H4 (cell line): Measurements from ENCODE around the gene HAUS8. TPM values are rescaled to one million over a fixed set of nuclear protein-coding genes. Genes with fewer than 3 reads are reported as not detected.
"Not testable (repeated sequence)": the region's sequence is repeated elsewhere in the genome, so short reads cannot be mapped to it uniquely, and the experiment has no call there.

ENCODE experiments used
- DNase-seq: peaks from one replicate; pipeline ENCODE4 v3.0.0-alpha.2; 2015; ENCODE audit warnings: low spot score
- total RNA-seq: library from RNA; depleted of rRNA; stranded (reverse); fragments of >200 nt; shearing (Covaris generic); gene quantifications from 2 replicates; pipeline ENCODE4 v1.2.3, GENCODE V29; 2014

HAUS8 gene
- total RNA-seq, 1 experiment from 2014 or later, result 22.8 TPM

DNA sequence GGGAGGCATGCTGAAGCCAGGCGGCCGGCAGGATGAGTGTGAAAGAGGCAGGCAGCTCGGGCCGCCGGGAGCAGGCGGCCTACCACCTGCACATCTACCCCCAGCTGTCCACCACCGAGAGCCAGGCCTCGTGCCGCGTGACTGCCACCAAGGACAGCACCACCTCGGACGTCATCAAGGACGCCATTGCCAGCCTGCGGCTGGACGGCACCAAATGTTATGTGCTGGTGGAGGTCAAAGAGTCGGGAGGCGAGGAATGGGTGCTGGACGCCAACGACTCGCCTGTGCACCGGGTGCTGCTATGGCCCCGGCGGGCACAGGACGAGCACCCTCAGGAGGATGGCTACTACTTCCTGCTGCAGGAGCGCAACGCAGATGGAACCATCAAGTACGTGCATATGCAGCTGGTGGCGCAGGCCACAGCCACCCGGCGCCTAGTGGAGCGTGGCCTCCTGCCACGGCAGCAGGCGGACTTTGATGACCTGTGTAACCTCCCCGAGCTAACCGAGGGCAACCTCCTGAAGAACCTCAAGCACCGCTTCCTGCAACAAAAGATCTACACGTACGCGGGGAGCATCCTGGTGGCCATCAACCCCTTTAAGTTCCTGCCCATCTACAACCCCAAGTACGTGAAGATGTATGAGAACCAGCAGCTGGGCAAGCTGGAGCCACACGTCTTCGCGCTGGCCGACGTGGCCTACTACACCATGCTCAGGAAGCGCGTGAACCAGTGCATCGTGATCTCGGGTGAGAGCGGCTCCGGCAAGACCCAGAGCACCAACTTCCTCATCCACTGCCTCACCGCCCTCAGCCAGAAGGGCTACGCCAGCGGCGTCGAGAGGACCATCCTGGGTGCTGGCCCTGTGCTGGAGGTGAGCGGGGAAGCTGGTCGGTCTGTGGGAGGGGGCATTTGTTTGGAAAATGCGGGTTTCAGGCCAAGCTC is 26.7 kb upstream of the HAUS8 start:
- no peak for DNase-seq

DNA sequence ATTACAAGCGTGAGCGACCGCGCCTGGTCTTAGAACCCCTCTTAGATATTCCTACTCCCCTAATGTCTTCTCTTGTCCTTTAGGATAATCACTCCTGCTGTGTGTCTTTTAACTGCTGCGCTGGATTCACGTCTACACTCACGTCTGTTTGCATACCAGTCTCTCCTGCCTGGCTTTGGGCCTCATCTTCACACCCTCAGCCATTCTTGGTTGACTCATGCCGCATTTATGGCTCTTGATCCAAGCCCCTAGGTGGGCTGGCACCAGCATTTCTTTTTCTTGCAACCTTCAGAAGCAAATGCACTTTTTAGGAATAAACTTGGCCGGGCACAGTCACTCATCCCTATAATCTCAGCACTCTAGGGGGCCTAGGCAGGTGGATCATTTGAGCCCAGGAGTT is 23.1 kb upstream of the HAUS8 start:
- DNase-seq, result no peak

DNA sequence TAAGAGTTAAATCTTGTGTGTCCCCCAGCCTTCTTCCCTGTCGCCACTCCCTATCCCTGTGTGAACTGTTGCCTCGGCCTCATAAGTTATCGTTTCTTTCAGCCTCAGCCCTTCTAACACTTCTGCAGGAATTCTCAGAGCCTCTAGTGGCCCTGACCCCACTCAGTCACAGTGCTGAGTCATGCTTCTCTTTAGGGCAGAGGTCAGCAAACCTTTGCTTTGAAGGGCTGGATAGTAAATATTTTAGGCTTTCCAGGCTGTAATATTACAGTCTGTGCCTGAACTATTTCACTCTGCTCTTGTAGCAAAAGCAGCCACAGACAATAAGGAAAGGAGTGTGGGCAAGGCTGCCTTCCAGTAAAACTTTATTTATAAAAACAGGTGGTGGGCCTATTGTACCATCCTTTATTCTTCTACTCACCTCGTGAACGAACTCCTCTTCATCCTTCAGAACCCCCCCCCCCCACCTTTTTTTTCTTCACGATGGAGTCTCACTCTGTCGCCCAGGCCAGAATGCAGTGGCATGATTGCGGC is 22.4 kb upstream of the HAUS8 start:
- DNase-seq, result peak; percentile 56

DNA sequence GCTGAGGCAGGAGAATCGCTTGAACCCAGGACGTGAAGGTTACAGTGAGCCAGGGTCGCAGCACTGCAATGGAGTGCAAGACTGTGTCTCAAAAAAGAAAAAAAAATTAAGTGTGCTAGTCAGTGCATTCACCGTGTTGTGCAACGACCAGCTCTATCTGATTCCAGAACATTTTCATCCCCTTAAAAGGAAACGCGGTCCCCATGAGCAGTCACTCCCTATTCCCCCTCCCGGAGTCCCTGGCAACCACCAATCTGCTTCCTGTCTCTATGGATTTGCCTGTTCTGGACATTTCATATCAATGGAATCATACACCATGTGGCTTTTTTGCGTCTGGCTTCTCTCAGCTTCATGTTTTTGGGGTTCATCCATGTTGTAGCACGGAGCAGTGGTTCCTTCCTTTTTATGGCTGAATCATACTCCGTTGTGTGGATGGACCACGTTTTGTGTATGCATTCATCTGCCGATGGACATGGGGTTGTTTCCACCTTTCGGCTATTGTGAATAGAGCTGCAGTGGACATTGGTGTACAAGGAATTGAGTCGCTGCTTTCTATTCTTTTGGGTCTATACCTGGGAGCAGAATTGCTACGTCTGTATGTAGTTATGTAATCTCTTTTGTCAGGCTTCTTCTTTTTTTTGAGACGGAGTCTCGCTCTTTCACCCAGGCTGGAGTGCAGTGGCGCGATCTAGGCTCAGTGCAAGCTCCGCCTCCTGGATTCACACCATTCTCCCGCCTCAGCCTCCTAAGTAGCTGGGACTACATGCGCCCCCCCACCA is 20.1 kb upstream of the HAUS8 start:
- DNase-seq, result no peak

DNA sequence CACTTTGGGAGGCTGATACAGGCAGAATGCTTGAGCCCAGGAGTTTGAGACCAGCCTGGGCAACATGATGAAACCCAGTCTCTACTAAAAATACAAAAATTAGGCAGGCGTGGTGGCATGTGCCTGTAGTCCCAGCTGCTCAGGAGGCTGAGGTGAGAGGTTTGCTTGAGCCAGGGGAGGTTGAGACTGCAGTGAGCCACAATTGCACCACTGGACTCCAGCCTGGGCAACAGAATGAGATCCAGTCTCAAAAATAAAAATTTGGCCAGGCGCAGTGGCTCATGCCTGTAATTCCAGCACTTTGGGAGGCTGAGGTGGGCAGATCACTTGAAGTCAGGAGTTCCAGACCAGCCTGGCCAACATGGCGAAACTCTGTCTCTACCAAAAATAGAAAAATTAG is 19.4 kb upstream of the HAUS8 start:
- DNase-seq, result not testable (repeated sequence)

DNA sequence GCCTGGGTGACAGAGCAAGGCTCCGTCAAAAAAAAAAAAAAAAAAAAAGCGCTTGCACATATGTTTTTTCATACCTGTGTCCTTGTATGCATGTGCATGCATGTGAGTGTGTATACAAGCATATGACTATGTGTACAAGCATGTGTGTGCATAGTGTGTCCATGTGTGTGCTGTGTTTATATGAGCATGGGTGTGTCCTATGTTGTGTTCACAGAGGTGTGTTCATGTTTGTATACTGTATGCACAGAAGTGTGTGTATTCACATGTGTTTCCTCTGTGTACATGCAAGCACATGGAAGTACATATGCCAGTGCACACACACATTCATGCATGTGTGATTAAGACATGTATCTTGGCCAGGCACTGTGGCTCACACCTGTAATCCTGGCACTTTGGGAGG is 17.4 kb upstream of the HAUS8 start:
- DNase-seq, result no peak

DNA sequence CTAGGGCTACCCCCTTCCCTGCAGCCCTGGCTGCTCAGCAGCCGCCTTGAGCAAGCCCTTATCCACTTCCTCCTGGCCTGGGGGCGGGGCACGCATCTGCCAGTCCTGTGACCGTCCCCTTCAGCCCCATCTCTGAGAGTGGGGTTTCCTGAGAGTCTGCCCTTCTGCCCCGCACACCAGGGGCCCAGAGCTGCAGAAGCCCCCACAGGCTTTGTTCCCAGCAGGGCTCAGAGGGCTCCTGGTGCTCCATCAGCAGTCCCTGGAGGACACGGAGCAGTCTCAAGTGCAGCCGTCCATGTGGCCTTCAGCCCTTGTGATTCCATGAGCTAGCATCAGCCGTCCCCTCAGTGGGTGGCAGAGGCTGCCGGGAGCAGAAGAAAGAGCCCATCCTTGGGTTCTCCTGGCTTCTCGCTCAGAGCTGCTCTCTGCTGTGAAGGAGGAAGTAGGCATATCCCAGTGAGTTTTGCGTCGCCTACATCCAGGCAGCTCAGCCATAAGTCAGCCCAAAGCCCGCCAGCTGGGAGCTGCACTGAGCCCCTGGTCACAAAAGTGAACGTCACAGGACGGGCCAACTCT is 16.6 kb upstream of the HAUS8 start:
- no peak for DNase-seq

DNA sequence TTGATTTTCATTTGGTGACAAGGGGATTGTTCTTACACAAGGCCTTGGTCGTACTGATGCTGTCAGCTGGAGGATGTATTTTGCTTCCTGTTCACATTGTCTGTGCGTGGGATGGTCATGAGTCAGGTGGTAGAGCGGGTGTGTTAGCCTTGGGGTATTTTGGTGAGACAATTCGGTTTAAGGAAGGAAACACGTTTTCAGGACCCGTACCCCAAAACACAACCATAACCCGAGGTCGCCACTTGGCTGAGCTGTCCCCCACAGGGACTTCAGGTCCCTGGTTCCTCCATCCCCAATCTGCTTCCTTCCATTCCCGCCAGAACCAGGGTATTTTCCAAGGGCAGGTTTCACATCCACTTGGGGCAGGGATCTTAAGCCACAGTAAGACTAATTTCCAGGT is 15.3 kb upstream of the HAUS8 start:
- no peak for DNase-seq

DNA sequence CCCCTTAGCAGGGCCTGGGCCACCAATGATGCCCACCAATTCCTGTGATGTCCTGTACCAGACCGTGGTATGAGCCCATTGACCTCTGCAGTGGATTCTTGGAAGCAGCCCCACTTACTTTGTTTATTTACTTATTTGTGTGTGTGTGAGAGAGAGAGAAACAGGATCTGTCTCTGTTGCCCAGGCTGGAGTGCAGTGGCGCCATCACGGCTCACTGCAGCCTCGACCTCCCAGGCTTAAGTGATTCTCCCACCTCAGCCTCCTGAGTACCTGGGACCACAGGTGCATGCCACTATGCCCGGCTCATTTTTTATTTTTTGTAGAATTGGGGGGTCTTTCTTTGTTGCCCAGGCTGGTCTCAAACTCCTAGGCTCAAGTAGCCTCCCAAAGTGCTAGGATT is 13.3 kb upstream of the HAUS8 start:
- no peak for DNase-seq

DNA sequence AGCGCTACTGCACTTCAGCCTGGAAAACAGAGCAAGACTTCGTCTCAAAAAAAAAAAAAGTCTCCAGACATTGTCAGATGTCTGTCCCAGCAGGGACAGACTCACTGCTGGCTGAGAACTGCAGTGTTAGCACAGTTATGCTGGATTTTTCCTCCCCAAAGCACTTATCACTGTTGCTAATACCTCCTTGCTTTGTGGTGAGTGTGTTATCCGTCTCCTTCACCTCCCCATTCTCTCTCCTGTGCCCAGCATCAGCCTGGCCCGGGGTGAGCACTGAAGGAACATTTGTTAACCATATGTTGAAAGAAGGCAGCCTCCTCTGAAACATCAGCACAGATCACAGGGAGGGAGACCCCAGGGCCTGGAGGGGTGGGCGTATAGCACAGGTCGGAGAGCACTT is 11.6 kb upstream of the HAUS8 start:
- DNase-seq, result no peak

DNA sequence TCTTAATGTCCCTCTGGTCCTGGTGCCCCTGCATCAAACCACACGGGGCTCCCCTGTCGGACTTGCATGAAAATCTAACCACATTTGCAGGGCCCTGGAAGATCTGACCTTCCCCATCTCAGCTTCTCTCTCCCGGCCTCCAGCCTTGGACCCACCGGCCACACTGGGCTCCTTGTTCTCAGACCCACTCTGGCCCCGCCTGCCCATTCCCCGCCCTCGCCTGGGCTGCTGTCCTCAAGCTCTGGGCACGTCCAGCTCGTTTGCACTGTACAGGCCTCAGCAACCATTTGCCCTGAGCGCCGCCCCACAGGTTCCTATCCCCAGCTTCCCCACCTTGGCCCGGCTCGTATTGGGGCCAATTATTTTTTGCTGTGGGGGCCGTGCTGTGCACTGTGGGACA is 10.9 kb upstream of the HAUS8 start:
- no peak for DNase-seq

DNA sequence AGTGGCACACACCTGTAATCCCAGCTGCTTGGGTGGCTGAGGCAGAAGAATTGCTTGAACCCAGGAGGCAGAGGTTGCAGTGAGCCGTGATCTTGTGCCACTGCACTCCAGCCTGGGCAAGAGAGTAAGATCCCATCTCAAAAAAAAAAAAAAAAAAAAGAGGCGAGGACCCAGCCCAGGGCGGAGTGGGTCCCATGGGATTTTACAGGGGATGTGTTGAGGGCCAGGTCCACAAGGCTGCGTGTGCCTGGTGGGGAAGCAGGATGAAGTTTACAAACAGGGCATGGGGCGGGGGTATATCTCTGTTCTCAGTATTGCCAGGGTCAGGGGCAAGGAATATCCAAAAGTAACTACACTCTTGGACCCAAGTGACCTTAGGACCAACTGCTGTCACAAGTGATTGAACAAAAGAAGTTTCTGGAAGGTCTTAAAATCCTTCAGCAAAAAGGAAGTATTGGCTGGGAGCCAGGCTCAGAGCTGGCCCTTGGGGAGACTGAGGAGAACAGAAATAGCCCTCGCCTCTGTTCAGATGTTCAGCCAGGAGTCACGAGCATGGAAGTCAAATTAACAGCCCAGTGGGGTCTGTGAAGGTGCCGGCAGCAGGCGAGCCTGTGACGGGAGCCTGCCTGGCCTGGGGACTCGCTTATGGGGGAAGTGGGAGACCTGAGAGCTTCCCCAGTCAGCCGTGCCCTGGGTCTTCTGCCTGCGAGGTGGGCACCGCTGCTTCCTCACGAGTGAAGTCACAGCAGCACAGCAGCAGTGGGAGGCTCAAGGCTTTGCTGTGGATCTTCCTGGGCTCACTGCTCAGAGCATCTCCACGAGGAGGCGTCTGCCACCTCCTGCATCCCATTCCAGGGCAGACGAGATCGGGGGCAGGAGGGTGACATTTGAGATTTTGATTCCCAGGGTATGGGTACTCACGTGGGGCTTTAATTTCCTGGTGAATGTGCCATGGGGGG is 6.7 kb upstream of the HAUS8 start:
- no peak for DNase-seq

DNA sequence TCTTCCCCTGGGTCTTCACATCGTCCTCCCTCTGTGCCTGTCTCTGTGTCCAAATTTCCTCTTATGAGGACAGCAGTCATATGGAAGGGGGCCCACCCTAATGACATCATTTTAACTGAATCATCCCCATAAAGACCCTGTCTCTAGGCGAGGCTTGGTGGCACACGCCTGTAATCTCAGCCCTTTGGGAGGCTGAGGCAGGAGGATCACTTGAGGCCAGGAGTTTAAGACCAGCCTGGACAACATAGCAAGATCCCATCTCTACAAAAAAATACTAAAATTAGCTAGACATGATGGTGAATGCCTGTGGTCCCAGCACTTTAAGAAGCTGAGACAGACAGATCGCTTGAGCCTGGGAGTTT is 5.2 kb upstream of the HAUS8 start:
- DNase-seq, result no peak

DNA sequence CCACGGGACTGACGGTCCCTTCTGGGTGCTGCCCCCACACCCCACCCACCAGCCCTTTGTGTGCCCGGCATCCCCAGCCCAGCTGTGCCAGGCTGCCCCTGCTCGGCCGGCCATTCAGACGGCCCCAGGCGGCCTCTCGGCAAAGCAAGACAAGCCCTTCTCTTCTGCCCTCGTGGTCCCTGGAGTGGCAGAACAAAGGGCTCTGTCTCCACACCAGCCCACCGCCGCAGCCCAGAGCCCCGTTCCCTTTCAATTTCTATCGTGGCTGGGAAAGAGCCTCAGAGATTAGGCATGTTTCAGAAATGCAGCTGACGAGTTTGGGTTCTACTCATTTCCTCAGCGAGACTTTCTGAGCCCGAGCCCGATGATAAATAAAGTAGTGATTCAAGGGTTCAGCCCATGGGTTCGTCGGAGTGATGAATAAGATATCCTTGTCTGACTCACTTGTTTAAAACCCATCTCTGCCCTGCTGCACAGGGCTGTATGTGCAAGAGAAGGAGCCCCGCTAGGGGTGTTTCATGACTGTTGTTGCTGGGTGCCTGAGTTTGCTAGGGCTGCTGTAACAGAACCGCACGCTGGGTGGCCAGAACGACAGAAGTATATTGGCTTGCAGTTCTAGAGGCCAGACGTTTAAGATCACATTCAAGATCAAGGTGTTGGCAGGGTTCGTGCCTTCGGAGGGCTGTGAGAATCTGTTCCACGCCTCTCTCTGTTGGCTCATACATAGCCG is 4.6 kb upstream of the HAUS8 start:
- peak; percentile 95 for DNase-seq

DNA sequence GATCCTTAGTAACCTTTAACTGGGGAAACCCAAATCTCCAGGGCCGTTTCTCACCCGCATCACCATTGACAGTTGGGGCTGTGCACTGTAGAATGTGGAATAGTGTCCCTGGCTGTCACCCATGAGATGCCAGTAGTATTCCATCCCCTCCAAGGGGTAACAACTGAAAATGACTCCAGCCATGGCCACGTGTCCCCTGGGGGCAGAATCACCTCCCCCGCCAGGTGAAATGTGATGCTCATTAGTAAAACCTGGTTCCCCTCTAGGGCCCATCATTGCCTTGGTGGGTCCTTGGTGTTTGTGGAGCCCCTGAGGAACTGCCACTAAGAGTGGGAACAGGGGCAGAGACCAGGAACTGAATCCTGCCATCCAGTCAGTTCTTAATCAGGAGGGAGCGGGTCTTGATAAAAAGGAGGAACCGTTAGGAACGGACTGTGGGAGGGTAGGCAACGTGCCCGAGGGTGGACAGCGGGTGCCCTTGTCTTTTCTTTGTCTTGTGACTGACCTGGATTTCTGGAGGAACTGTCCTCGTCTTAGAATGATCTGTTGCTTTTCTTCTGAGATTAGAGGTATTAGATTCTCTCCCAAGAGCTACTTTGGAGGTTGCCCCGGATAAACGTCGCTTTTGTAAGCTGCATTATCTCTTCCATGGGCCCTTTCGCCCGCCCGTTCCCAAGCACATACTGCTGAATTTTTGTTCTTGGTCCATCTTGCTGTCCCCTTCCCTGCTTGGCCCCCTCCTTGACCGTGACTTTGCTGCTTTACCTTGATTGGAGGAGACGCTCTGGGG is 3.9 kb upstream of the HAUS8 start:
- no peak for DNase-seq

DNA sequence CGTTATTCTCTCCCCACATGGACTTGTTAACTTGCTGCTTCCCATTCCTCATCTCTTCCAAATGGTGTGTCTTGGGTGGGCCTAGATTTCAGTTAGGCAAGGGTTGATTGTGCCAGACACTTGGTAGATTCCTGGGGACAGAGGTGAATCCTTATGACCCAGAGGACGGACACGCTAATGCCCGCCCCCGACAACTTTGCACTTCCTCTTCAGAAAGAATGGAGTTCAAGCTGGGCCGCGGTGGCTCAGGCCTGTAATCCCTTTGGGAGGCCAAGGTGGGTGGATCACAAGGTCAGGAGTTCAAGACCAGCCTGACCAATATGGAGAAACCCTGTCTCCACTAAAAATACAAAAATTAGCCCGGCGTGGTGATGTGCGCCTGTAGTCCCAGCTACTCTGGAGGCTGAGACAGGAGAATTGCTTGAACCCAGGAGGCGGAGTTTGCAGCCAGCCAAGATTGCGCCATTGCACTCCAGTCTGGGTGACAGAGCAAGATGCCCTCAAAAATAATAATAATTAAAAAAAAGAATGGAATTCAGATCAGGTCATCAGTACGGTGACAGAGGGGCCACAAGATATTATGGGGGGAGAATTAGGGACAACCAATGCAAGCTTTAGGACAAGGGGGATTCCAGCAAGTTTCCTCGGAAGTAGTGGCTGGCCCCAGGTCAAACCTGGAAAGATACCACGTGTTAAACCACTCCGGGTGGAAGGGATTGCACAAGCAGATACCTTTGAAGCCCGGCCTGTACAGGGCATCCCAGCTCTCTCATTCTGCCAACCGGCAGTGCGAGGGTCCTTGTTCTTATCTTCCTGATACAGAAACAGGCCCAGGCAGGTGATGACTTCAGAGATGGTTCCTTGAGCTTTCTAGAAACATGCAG is 3.0 kb upstream of the HAUS8 start:
- no peak for DNase-seq

DNA sequence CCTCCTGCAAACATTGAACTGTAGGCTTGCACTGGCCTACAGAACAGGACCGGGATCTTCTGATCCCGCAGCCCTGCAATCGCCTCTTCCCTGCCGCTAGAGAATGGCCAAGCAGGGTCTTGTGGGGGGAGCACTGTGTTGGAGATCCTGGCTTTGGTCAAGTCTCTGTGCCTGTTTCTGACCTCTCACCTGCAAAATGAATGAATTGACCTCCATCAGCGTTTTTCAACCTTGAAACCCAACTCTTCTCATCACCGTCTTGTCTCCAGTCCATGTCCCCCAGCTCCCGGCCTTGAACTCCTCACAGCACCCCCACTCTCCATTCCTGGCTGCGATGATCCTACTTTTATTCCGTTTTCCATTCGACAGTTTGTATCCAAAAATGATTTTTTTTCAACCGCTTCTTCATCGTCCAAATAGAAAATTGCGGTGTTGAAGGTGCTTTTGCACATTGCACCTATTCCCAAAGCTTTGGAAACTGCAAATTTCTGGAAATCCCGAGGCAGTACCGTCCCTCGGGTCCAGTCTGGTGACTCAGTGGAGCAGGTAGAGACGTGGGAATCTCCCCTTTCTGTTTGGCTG is 2.3 kb upstream of the HAUS8 start:
- no peak for DNase-seq

DNA sequence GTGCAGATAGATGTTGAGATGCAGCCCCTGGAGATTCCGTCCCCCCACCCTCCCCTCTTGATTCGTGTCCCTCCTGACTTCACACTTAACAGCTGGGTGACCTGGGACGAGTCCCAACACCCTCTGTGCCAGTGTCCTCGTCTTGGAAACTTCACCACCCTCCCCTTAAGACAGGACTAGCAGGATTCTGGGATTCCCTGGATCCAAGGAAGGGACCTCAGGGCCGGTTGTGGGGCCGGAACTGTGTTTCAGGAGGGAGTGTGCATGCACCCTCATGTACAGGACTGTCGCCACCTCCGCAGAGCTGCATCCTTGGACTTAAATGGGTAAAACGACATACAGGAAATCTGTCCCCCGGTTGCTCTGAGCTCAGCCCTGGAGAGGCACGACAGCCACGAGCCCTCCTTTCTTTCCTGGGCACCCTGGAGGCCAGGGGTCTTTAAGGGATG is 1.3 kb upstream of the HAUS8 start:
- DNase-seq, result no peak
